ENCODE results near the gene ATOSB.

The ATOSB gene

GRCh38 chr9:35073279-35073612, 42.4 kb downstream of the ATOSB start:
- Histone ChIP-seq H3K9me3 (no peaks in the 10 kb centered on the region), H3K36me3 (peaks cover 45% of the 10 kb centered on the region), H3K27me3 (no peaks in the 10 kb centered on the region), H3K4me1 (peaks cover 3% of the 10 kb centered on the region; the same call in 1 of the 2 replicates), H3K4me3 (ENCODE audit: low read depth, low read length) (peak overlapping the region; percentile 38; the same call in 1 of the 2 replicates)
- no peak for DNase-seq
- TF ChIP-seq CTCF (IDR thresholded peaks at IDR 0.05; ENCODE audit: low read depth, low read length) = no peak

- H3K9me3 ChIP-seq = no peaks in the 10 kb centered on the region
- peaks cover 3% of the 10 kb centered on the region; the same call in 1 of the 2 replicates for H3K4me1 ChIP-seq
- H3K36me3 ChIP-seq = peaks cover 50% of the 10 kb centered on the region
- TF ChIP-seq CTCF (IDR thresholded peaks at IDR 0.05; ENCODE audit: low read depth, low read length) = no peak
- H3K4me3 ChIP-seq (ENCODE audit: low read depth, low read length) = peak within 1 kb of the TSS; percentile 97
- peak; percentile 98 for DNase-seq
- H3K27me3 ChIP-seq = no peaks in the 10 kb centered on the region
Observed at GRCh38 chr9:35072461-35073278, 43.0 kb downstream of the ATOSB start, which contains the start of gene VCP. Gene VCP, minus strand, starts transcription at chr9:35072625. Its CDS starts 272 bp downstream, at chr9:35072353.

- Histone ChIP-seq H3K36me3 (peaks cover 54% of the 10 kb centered on the region), H3K27me3 (no peaks in the 10 kb centered on the region), H3K4me1 (peaks cover 3% of the 10 kb centered on the region; the same call in 1 of the 2 replicates), H3K4me3 (ENCODE audit: low read depth, low read length) (peak overlapping the region; percentile 97), H3K9me3 (no peaks in the 10 kb centered on the region)
- DNase-seq = peak; percentile 91
- TF ChIP-seq CTCF (IDR thresholded peaks at IDR 0.05; ENCODE audit: low read depth, low read length) = peak; percentile 46
Observed at GRCh38 chr9:35071814-35072460, 43.7 kb downstream of the ATOSB start.

- Histone ChIP-seq H3K36me3 (peaks cover 57% of the 10 kb centered on the region), H3K27me3 (no peaks in the 10 kb centered on the region), H3K4me3 (ENCODE audit: low read depth, low read length) (peak overlapping the region; percentile 97), H3K4me1 (peaks cover 3% of the 10 kb centered on the region; the same call in 1 of the 2 replicates), H3K9me3 (no peaks in the 10 kb centered on the region)
- no peak for TF ChIP-seq CTCF (IDR thresholded peaks at IDR 0.05; ENCODE audit: low read depth, low read length)
- DNase-seq = no peak
Observed at GRCh38 chr9:35070823-35071813, 44.5 kb downstream of the ATOSB start.

GRCh38 chr9:35069020-35069419, 46.6 kb downstream of the ATOSB start:
- Histone ChIP-seq H3K9me3 (no peaks in the 10 kb centered on the region), H3K4me3 (ENCODE audit: low read depth, low read length) (no peak overlapping the region), H3K27me3 (no peaks in the 10 kb centered on the region), H3K36me3 (peaks cover 73% of the 10 kb centered on the region), H3K4me1 (peaks cover 3% of the 10 kb centered on the region; the same call in 1 of the 2 replicates)
- DNase-seq = no peak
- TF ChIP-seq CTCF (IDR thresholded peaks at IDR 0.05; ENCODE audit: low read depth, low read length) = no peak
